Measurements from ENCODE around the gene ANTKMT.

DNA sequence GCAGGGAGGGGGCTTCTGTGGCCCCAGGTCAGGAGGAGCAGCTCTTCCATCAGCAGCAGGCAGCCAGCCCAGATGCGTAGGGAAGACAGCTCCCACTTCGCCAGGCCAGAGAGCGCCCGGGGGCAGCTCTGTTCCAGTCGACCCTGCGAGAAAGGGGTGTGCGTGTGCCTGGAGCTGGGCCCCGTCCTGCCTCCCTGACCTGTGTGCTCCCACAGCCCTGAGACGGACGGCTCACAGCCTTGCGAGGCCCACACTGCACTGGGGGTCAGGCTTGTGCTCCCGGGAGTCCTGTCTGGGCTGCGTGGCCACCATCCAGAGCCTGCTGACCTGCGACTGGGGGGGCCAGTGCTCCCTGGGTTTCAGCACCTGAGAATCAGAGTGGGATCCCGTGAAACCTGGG lies 39.1 kb downstream of the ANTKMT start:
- TF ChIP-seq, protein P1, sequence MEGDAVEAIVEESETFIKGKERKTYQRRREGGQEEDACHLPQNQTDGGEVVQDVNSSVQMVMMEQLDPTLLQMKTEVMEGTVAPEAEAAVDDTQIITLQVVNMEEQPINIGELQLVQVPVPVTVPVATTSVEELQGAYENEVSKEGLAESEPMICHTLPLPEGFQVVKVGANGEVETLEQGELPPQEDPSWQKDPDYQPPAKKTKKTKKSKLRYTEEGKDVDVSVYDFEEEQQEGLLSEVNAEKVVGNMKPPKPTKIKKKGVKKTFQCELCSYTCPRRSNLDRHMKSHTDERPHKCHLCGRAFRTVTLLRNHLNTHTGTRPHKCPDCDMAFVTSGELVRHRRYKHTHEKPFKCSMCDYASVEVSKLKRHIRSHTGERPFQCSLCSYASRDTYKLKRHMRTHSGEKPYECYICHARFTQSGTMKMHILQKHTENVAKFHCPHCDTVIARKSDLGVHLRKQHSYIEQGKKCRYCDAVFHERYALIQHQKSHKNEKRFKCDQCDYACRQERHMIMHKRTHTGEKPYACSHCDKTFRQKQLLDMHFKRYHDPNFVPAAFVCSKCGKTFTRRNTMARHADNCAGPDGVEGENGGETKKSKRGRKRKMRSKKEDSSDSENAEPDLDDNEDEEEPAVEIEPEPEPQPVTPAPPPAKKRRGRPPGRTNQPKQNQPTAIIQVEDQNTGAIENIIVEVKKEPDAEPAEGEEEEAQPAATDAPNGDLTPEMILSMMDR (IDR thresholded peaks at IDR 0.05) = no peak
- TF ChIP-seq POLR2A (IDR thresholded peaks at IDR 0.05) = no peak
